ENCODE results near the gene ADPRS. TPM values are rescaled to one million over a fixed set of nuclear protein-coding genes. Genes with fewer than 3 reads are reported as not detected.

ADPRS gene
- total and polyA plus RNA-seq, 2 donors (not counting 3 experiments of a cell fraction or from before 2014, with no cell fraction given), result 32.9 to 48.1 TPM

GRCh38 chr1:36095760-36096405, 7.2 kb downstream of the ADPRS start:
- FAIRE-seq, result no peak
- no peaks in the 10 kb centered on the region for H3K9me3 ChIP-seq (replicated peaks; ENCODE audit: control insufficient read depth, insufficient read depth, low read length)
- H3K4me2 ChIP-seq (ENCODE audit: insufficient read depth, low read length), result no peak overlapping the region
- H2AFZ ChIP-seq (ENCODE audit: low read depth, low read length), result no peak overlapping the region
- no peaks in the 10 kb centered on the region for H4K20me1 ChIP-seq (replicated peaks; ENCODE audit: control insufficient read depth, extremely low read depth, insufficient read depth, low read length)
- H3K27ac ChIP-seq (ENCODE audit: insufficient read depth, low read depth, low read length), result no peak overlapping the region
- H3K4me3 ChIP-seq (replicated peaks in 1 of 3; ENCODE audit: insufficient read depth in 1 of 3, low read depth in 1 of 3, low read length in 3 of 3), result no peak overlapping the region
- peaks cover 16 to 38% of the 10 kb centered on the region in 2 experiments for H3K36me3 ChIP-seq (ENCODE audit: control insufficient read depth in 2 of 2, extremely low read depth in 1 of 2, insufficient read depth in 2 of 2, low read length in 2 of 2)
- POLR2A ChIA-PET, result no interaction called here
- H3K9me1 ChIP-seq (replicated peaks; ENCODE audit: control insufficient read depth, extremely low read depth, insufficient read depth, low read length), result no peaks in the 10 kb centered on the region
- no peaks in the 10 kb centered on the region for H3K4me1 ChIP-seq (ENCODE audit: control insufficient read depth, extremely low read depth, insufficient read depth, low read length)
- TF ChIP-seq, protein P1, sequence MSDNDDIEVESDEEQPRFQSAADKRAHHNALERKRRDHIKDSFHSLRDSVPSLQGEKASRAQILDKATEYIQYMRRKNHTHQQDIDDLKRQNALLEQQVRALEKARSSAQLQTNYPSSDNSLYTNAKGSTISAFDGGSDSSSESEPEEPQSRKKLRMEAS (IDR thresholded peaks at IDR 0.05; ENCODE audit: insufficient read depth, insufficient read length), result no peak
- TF ChIP-seq MYC (IDR thresholded peaks at IDR 0.05; ENCODE audit: low read depth, low read length), result no peak
- no peak for TF ChIP-seq JUN (IDR thresholded peaks at IDR 0.05; ENCODE audit: borderline replicate concordance, insufficient read depth, insufficient read length, low read depth)
- no peak for TF ChIP-seq POLR2A (IDR thresholded peaks at IDR 0.05; ENCODE audit: low read depth, low read length)
- TF ChIP-seq EZH2 (IDR thresholded peaks at IDR 0.05; ENCODE audit: borderline replicate concordance, low read depth, low read length, severe bottlenecking), result no peak
- TF ChIP-seq GATA2 (IDR thresholded peaks at IDR 0.05; ENCODE audit: insufficient read depth, insufficient read length, low read depth, low read length), result no peak
- no peak for TF ChIP-seq FOS (IDR thresholded peaks at IDR 0.05; ENCODE audit: borderline replicate concordance, insufficient read depth, low read length)
- no peak for TF ChIP-seq POLR2AphosphoS5 (IDR thresholded peaks at IDR 0.05; ENCODE audit: insufficient read depth, low read depth, low read length)
- TF ChIP-seq CTCF (IDR thresholded peaks at IDR 0.05; ENCODE audit: extremely low read depth in 1 of 2, insufficient read depth in 1 of 2, low read depth in 1 of 2, low read length in 2 of 2), result no peak
- CTCF ChIA-PET, result interaction anchor here (1.2 to 13.8 kb wide), 5 partner anchors 9 to 190 kb away, joined by 3 to 233 read pairs (median 11); no protein-coding TSS in a partner anchor
- no peaks in the 10 kb centered on the region for H3K27me3 ChIP-seq (ENCODE audit: control insufficient read depth in 2 of 2, insufficient read depth in 2 of 2, low read length in 2 of 2)
- intact Hi-C loops (cut with micrococcal nuclease) (no loop called here), dilution Hi-C loops (cut with MboI; ENCODE audit: extremely low pct_ligation_motif_present, low sequenced_read_pairs) (no loop called here)
- no TSS peak for BruUV-seq (replicated peaks)
- no peak for DNase-seq (ENCODE audit: low read depth, low spot score)
- H3K79me2 ChIP-seq (ENCODE audit: control insufficient read depth, insufficient read depth, low read length), result peaks cover 8% of the 10 kb centered on the region
- no peak overlapping the region for H3K9ac ChIP-seq (replicated peaks; ENCODE audit: extremely low read depth, insufficient read depth, low read length)

Measured in endothelial cell of umbilical vein (primary cell).